Tibial nerve (tissue), 4 donors: ENCODE results near the gene EEPD1.

Experiments
- CTCF ChIP-seq, 5 experiments: fragments of 200-600 bp in 3 of 5; fragments of 450-650 bp in 2 of 5; sonication (generic) in 3 of 5; IDR thresholded peaks; one replicate each; pipeline ENCODE4 v1.5.1; 2016 to 2019; ENCODE audit warnings: antibody characterized with exemption in 5 of 5, mild to moderate bottlenecking in 3 of 5, moderate library complexity in 2 of 5
- EP300 ChIP-seq, 2 donors: sonication (generic); formaldehyde crosslinking; IDR thresholded peaks; one replicate each; pipeline ENCODE4 v1.6.1; 2017; ENCODE audit warnings: antibody characterized with exemption in 2 of 2, mild to moderate bottlenecking in 1 of 2
- POLR2A ChIP-seq, 2 donors: fragments of 450-650 bp; IDR thresholded peaks; one replicate each; pipeline ENCODE4 v1.6.1; 2017; ENCODE audit warnings: antibody characterized with exemption in 2 of 2, mild to moderate bottlenecking in 2 of 2, moderate library complexity in 2 of 2

GRCh38 chr7:36304099-36304425 is 151.0 kb downstream of the EEPD1 start:
- TF ChIP-seq CTCF (IDR thresholded peaks at IDR 0.05) (no peak), POLR2A (IDR thresholded peaks at IDR 0.05) (no peak), EP300 (IDR thresholded peaks at IDR 0.05) (no peak)
